GM21737 (cell line): Measurements from ENCODE around the gene IDH3A.

Experiments used
- ATAC-seq: cut with Tn5 transposase; IDR thresholded peaks from one replicate; pipeline ENCODE4 v1.9.1; 2021; ENCODE audit warnings: mild to moderate bottlenecking, moderate library complexity; ENCODE audit not compliant: unreplicated experiment

IDH3A gene

GRCh38 chr15:78201281-78202190, 52.4 kb downstream of the IDH3A start:
- ATAC-seq = no peak

- ATAC-seq = no peak
These were observed 54.4 kb downstream of the IDH3A start for GRCh38 chr15:78203346-78204225.

GRCh38 chr15:78204351-78205309, 55.5 kb downstream of the IDH3A start:
- no peak for ATAC-seq

GRCh38 chr15:78205337-78205736, 56.2 kb downstream of the IDH3A start:
- no peak for ATAC-seq

- ATAC-seq = no peak
These were observed 56.7 kb downstream of the IDH3A start for GRCh38 chr15:78205856-78206255.

- ATAC-seq = no peak
These were observed 57.4 kb downstream of the IDH3A start for GRCh38 chr15:78206326-78207109.

GRCh38 chr15:78207110-78207458, 57.9 kb downstream of the IDH3A start:
- ATAC-seq = no peak

- no peak for ATAC-seq
These were observed 58.6 kb downstream of the IDH3A start for GRCh38 chr15:78207641-78208340.

GRCh38 chr15:78208341-78208844, 59.2 kb downstream of the IDH3A start:
- ATAC-seq = no peak

GRCh38 chr15:78208887-78209645, 59.9 kb downstream of the IDH3A start:
- ATAC-seq = no peak

- ATAC-seq = no peak
These were observed 60.6 kb downstream of the IDH3A start for GRCh38 chr15:78209646-78210348.

GRCh38 chr15:78210349-78210717, 61.2 kb downstream of the IDH3A start:
- no peak for ATAC-seq

GRCh38 chr15:78211189-78211921, 62.2 kb downstream of the IDH3A start:
- no peak for ATAC-seq

GRCh38 chr15:78212008-78212407, 62.8 kb downstream of the IDH3A start:
- ATAC-seq = no peak

- ATAC-seq = no peak
These were observed 63.6 kb downstream of the IDH3A start for GRCh38 chr15:78212546-78213424.

- ATAC-seq = no peak
These were observed 64.2 kb downstream of the IDH3A start for GRCh38 chr15:78213425-78213750.
